ENCODE data around the gene NCAN. TPM values are rescaled to one million over a fixed set of nuclear protein-coding genes. Genes with fewer than 3 reads are reported as not detected.

The NCAN gene
- total RNA-seq, 4 donors from 2014 or later: 0.19 to 0.31 TPM; not detected in 2

GRCh38 chr19:19276851-19277250, 65.1 kb downstream of the NCAN start:
- Histone ChIP-seq H3K36me3 (peaks cover 0 to 73% of the 10 kb centered on the region in 2 donors), H3K9me3 (no peaks in the 10 kb centered on the region), H3K4me3 (no peak overlapping the region), H3K27ac (no peak overlapping the region), H3K4me1 (peaks cover 0 to 12% (median 5%) of the 10 kb centered on the region in 3 donors), H3K27me3 (peaks cover 28% of the 10 kb centered on the region)
- ATAC-seq: no peak
- WGBS, 2 donors (ENCODE audit: low coverage in 1 of 2): no CpG with 5 or more reads among the region's 20 CpGs
- no peak for TF ChIP-seq CTCF (IDR thresholded peaks at IDR 0.05)
- TF ChIP-seq EP300 (IDR thresholded peaks at IDR 0.05): no peak
- no peak for TF ChIP-seq POLR2A (IDR thresholded peaks at IDR 0.05)
- no peak for TF ChIP-seq POLR2AphosphoS5 (IDR thresholded peaks at IDR 0.05)

GRCh38 chr19:19278315-19278714, 66.6 kb downstream of the NCAN start:
- WGBS, 2 donors (ENCODE audit: low coverage in 1 of 2): 86 to 100% methylated on average over 1 to 4 of the region's 7 CpGs
- TF ChIP-seq EP300 (IDR thresholded peaks at IDR 0.05): no peak
- no peak for TF ChIP-seq POLR2AphosphoS5 (IDR thresholded peaks at IDR 0.05)
- TF ChIP-seq POLR2A (IDR thresholded peaks at IDR 0.05): no peak
- no peak for TF ChIP-seq CTCF (IDR thresholded peaks at IDR 0.05)
- H3K36me3 ChIP-seq: peaks cover 0 to 87% of the 10 kb centered on the region in 2 donors
- H3K4me3 ChIP-seq: no peak overlapping the region
- peaks cover 0 to 3% (median 1%) of the 10 kb centered on the region in 3 donors for H3K4me1 ChIP-seq
- no peak overlapping the region for H3K27ac ChIP-seq
- ATAC-seq: no peak
- peaks cover 15% of the 10 kb centered on the region for H3K27me3 ChIP-seq
- H3K9me3 ChIP-seq: no peaks in the 10 kb centered on the region

- Histone ChIP-seq H3K4me3 (no peak overlapping the region), H3K27ac (no peak overlapping the region), H3K27me3 (peaks cover 6% of the 10 kb centered on the region), H3K4me1 (no peaks in the 10 kb centered on the region), H3K9me3 (no peaks in the 10 kb centered on the region), H3K36me3 (peaks cover 0 to 95% of the 10 kb centered on the region in 2 donors)
- WGBS, 2 donors (ENCODE audit: low coverage in 1 of 2): 95% methylated on average over 7 of the region's 19 CpGs; no CpG with 5 or more reads in 1 of the 2 donors
- no peak for TF ChIP-seq CTCF (IDR thresholded peaks at IDR 0.05)
- TF ChIP-seq EP300 (IDR thresholded peaks at IDR 0.05): no peak
- TF ChIP-seq POLR2A (IDR thresholded peaks at IDR 0.05): no peak
- no peak for TF ChIP-seq POLR2AphosphoS5 (IDR thresholded peaks at IDR 0.05)
- no peak for ATAC-seq
Measured at GRCh38 chr19:19279062-19279612, 67.4 kb downstream of the NCAN start.

- ATAC-seq: no peak
- H3K4me3 ChIP-seq: no peak overlapping the region
- H3K27me3 ChIP-seq: no peaks in the 10 kb centered on the region
- no peak for TF ChIP-seq EP300 (IDR thresholded peaks at IDR 0.05)
- TF ChIP-seq POLR2A (IDR thresholded peaks at IDR 0.05): no peak
- no peak for TF ChIP-seq CTCF (IDR thresholded peaks at IDR 0.05)
- no peak for TF ChIP-seq POLR2AphosphoS5 (IDR thresholded peaks at IDR 0.05)
- no peak overlapping the region for H3K27ac ChIP-seq
- H3K36me3 ChIP-seq: peaks cover 0 to 100% of the 10 kb centered on the region in 2 donors
- 77% methylated on average over 3 of the region's 16 CpGs; no CpG with 5 or more reads in 1 of the 2 donors for WGBS, 2 donors (ENCODE audit: low coverage in 1 of 2)
- no peaks in the 10 kb centered on the region for H3K4me1 ChIP-seq
- H3K9me3 ChIP-seq: no peaks in the 10 kb centered on the region
Measured at GRCh38 chr19:19279853-19280252, 68.1 kb downstream of the NCAN start.

- Histone ChIP-seq H3K9me3 (no peaks in the 10 kb centered on the region), H3K27me3 (no peaks in the 10 kb centered on the region), H3K27ac (no peak overlapping the region), H3K4me1 (no peaks in the 10 kb centered on the region), H3K36me3 (peaks cover 0 to 100% of the 10 kb centered on the region in 2 donors), H3K4me3 (no peak overlapping the region)
- no peak for TF ChIP-seq POLR2AphosphoS5 (IDR thresholded peaks at IDR 0.05)
- no peak for TF ChIP-seq EP300 (IDR thresholded peaks at IDR 0.05)
- no peak for TF ChIP-seq POLR2A (IDR thresholded peaks at IDR 0.05)
- no peak for TF ChIP-seq CTCF (IDR thresholded peaks at IDR 0.05)
- no peak for ATAC-seq
- no CpG with 5 or more reads among the region's 16 CpGs for WGBS, 2 donors (ENCODE audit: low coverage in 1 of 2)
Measured at GRCh38 chr19:19280561-19280960, 68.8 kb downstream of the NCAN start.
